Nephron (organoid): Measurements from ENCODE around the gene TNFRSF8.

Experiments
- H3K27ac Mint-ChIP-seq, 3 experiments: 2 replicates each; pipeline ENCODE4 v1.8.0; 2020; ENCODE audit warnings: mixed read lengths in 3 of 3, mild to moderate bottlenecking in 2 of 3, moderate library complexity in 1 of 3
- H3K27me3 Mint-ChIP-seq: 2 replicates; pipeline ENCODE4 v1.8.0; 2021; ENCODE audit warnings: low read depth, mild to moderate bottlenecking, moderate library complexity, mixed read lengths
- H3K36me3 Mint-ChIP-seq: 2 replicates; pipeline ENCODE4 v1.8.0; 2020; ENCODE audit warnings: low read depth, mixed read lengths
- H3K4me1 Mint-ChIP-seq: 2 replicates; pipeline ENCODE4 v1.8.0; 2020; ENCODE audit warnings: mixed read lengths
- H3K4me3 Mint-ChIP-seq, 3 experiments: 2 replicates each; pipeline ENCODE4 v1.8.0; 2020; ENCODE audit warnings: mild to moderate bottlenecking in 3 of 3, mixed read lengths in 3 of 3, moderate library complexity in 2 of 3
- H3K9me3 Mint-ChIP-seq: 2 replicates; pipeline ENCODE4 v1.8.0; 2020; ENCODE audit warnings: mixed read lengths
- CTCF ChIP-seq, 3 experiments: fragments of 200-600 bp; sonication (generic); IDR thresholded peaks; one replicate each; pipeline ENCODE4 v1.5.0; 2021; ENCODE audit warnings: antibody characterized with exemption in 3 of 3; ENCODE audit not compliant: unreplicated experiment in 3 of 3

TNFRSF8 gene

GRCh38 chr1:12085643-12086260 is 22.6 kb downstream of the TNFRSF8 start:
- H3K36me3 Mint-ChIP-seq = no peaks in the 10 kb centered on the region
- no peak overlapping the region for H3K27ac Mint-ChIP-seq
- H3K9me3 Mint-ChIP-seq = peaks cover 12% of the 10 kb centered on the region
- H3K27me3 Mint-ChIP-seq = peaks cover 4% of the 10 kb centered on the region
- H3K4me3 Mint-ChIP-seq = no peak overlapping the region
- no peak for TF ChIP-seq CTCF (IDR thresholded peaks at IDR 0.05; ENCODE audit: unreplicated experiment in 3 of 3)
- peaks cover 4% of the 10 kb centered on the region for H3K4me1 Mint-ChIP-seq

GRCh38 chr1:12087797-12088314 is 24.8 kb downstream of the TNFRSF8 start:
- Mint-ChIP-seq H3K4me3 (no peak overlapping the region), H3K4me1 (peaks cover 4% of the 10 kb centered on the region), H3K27me3 (peaks cover 9% of the 10 kb centered on the region), H3K9me3 (peaks cover 11% of the 10 kb centered on the region), H3K36me3 (no peaks in the 10 kb centered on the region), H3K27ac (no peak overlapping the region)
- no peak for TF ChIP-seq CTCF (IDR thresholded peaks at IDR 0.05; ENCODE audit: unreplicated experiment in 3 of 3)

- Mint-ChIP-seq H3K27me3 (peaks cover 9% of the 10 kb centered on the region), H3K4me3 (no peak overlapping the region), H3K36me3 (no peaks in the 10 kb centered on the region), H3K9me3 (peaks cover 10% of the 10 kb centered on the region), H3K27ac (no peak overlapping the region), H3K4me1 (peaks cover 4% of the 10 kb centered on the region)
- TF ChIP-seq CTCF (IDR thresholded peaks at IDR 0.05; ENCODE audit: unreplicated experiment in 3 of 3) = no peak
Measured at GRCh38 chr1:12088607-12089006, 25.5 kb downstream of the TNFRSF8 start.

- Mint-ChIP-seq H3K4me3 (no peak overlapping the region), H3K27ac (no peak overlapping the region), H3K9me3 (peaks cover 9% of the 10 kb centered on the region), H3K4me1 (no peaks in the 10 kb centered on the region), H3K27me3 (peaks cover 9% of the 10 kb centered on the region), H3K36me3 (no peaks in the 10 kb centered on the region)
- no peak for TF ChIP-seq CTCF (IDR thresholded peaks at IDR 0.05; ENCODE audit: unreplicated experiment in 3 of 3)
Measured at GRCh38 chr1:12090326-12090725, 27.2 kb downstream of the TNFRSF8 start.

- TF ChIP-seq CTCF (IDR thresholded peaks at IDR 0.05; ENCODE audit: unreplicated experiment in 3 of 3) = no peak
- H3K4me3 Mint-ChIP-seq = no peak overlapping the region
- H3K9me3 Mint-ChIP-seq = peaks cover 14% of the 10 kb centered on the region
- no peaks in the 10 kb centered on the region for H3K36me3 Mint-ChIP-seq
- no peaks in the 10 kb centered on the region for H3K4me1 Mint-ChIP-seq
- H3K27ac Mint-ChIP-seq = no peak overlapping the region
- H3K27me3 Mint-ChIP-seq = peaks cover 9% of the 10 kb centered on the region
Measured at GRCh38 chr1:12091191-12091590, 28.1 kb downstream of the TNFRSF8 start.

- Mint-ChIP-seq H3K9me3 (peaks cover 14% of the 10 kb centered on the region), H3K4me3 (no peak overlapping the region), H3K36me3 (no peaks in the 10 kb centered on the region), H3K4me1 (no peaks in the 10 kb centered on the region), H3K27me3 (peaks cover 5% of the 10 kb centered on the region), H3K27ac (no peak overlapping the region)
- TF ChIP-seq CTCF (IDR thresholded peaks at IDR 0.05; ENCODE audit: unreplicated experiment in 3 of 3) = no peak
Measured at GRCh38 chr1:12094180-12094579, 31.1 kb downstream of the TNFRSF8 start.
